CD4-positive, alpha-beta T cell treated with Interleukin-17A for 4 hours (primary cell): ENCODE measurements around the gene PRPH2.
A peak's percentile ranks its signal among the peaks of the same experiment; 100 is the strongest.

Experiments
- DNase-seq: peaks from one replicate; pipeline ENCODE4 v3.0.0-alpha.2; 2020; ENCODE audit warnings: mixed read lengths

PRPH2 gene

GRCh38 chr6:42722497-42722896, at the start of gene PRPH2:
Gene PRPH2 (minus strand): TSS chr6:42722597. CDS start chr6:42722334, 263 bp downstream.
- DNase-seq: no peak

GRCh38 chr6:42771741-42772100, 49.3 kb upstream of the PRPH2 start:
- peak; percentile 47 for DNase-seq

- DNase-seq: no peak
Observed at GRCh38 chr6:42769836-42770235, 47.4 kb upstream of the PRPH2 start.

- no peak for DNase-seq
Observed at GRCh38 chr6:42769051-42769450, 46.7 kb upstream of the PRPH2 start.

GRCh38 chr6:42766163-42766670, 43.8 kb upstream of the PRPH2 start:
- DNase-seq: no peak

GRCh38 chr6:42764911-42765648, 42.7 kb upstream of the PRPH2 start:
- DNase-seq: no peak

- DNase-seq: no peak
Observed at GRCh38 chr6:42762950-42763349, 40.6 kb upstream of the PRPH2 start.

- no peak for DNase-seq
Observed at GRCh38 chr6:42762426-42762859, 40.0 kb upstream of the PRPH2 start.

GRCh38 chr6:42761287-42762067, 39.1 kb upstream of the PRPH2 start:
- DNase-seq: no peak

- no peak for DNase-seq
Observed at GRCh38 chr6:42758756-42759430, 36.5 kb upstream of the PRPH2 start.

GRCh38 chr6:42756722-42757121, 34.3 kb upstream of the PRPH2 start:
- no peak for DNase-seq

GRCh38 chr6:42754759-42755158, 32.4 kb upstream of the PRPH2 start:
- no peak for DNase-seq

GRCh38 chr6:42751055-42751454, 28.7 kb upstream of the PRPH2 start:
- DNase-seq: no peak

- no peak for DNase-seq
Observed at GRCh38 chr6:42748203-42748898, 26.0 kb upstream of the PRPH2 start.

GRCh38 chr6:42746463-42747391, 24.3 kb upstream of the PRPH2 start:
- peak; percentile 87 for DNase-seq

GRCh38 chr6:42745640-42746462, 23.5 kb upstream of the PRPH2 start, which contains the start of gene TBCC:
Gene TBCC (minus strand): TSS chr6:42746103. CDS start chr6:42746073, 30 bp downstream.
- peak; percentile 98 for DNase-seq

GRCh38 chr6:42745083-42745639, 22.8 kb upstream of the PRPH2 start:
- peak; percentile 37 for DNase-seq

- DNase-seq: no peak
Observed at GRCh38 chr6:42744351-42744893, 22.0 kb upstream of the PRPH2 start.

GRCh38 chr6:42742116-42742894, 19.9 kb upstream of the PRPH2 start:
- DNase-seq: no peak
